WTC11 (cell line): ENCODE results near the gene MYL4. TPM values are rescaled to one million over a fixed set of nuclear protein-coding genes. Genes with fewer than 3 reads are reported as not detected.

Experiments used
- ATAC-seq: fragments of 200-7000 bp; cut with Tn5 transposase; 2 replicates; pipeline ENCODE4 v1.10.0; 2021; ENCODE audit warnings: mild to moderate bottlenecking, moderate library complexity
- CTCF ChIA-PET: fragments of 300-600 bp; sonication (Branson Sonifier 250); formaldehyde crosslinking; loops from one replicate; lab custom pipeline; 2021; ENCODE audit warnings: antibody characterized with exemption; lab: Charles Lee
- POLR2A ChIA-PET: fragments of 350-600 bp; sonication (Branson Sonifier 250); formaldehyde crosslinking; loops from one replicate; lab custom pipeline; 2021; ENCODE audit warnings: antibody characterized with exemption; lab: Charles Lee
- DNase-seq: peaks from one replicate; pipeline ENCODE4 v3.0.0; 2021; ENCODE audit warnings: low spot score
- H3K27ac Mint-ChIP-seq: 2 replicates; pipeline ENCODE4 v1.8.0; 2021; ENCODE audit warnings: mixed read lengths
- H3K27me3 Mint-ChIP-seq: 2 replicates; pipeline ENCODE4 v1.8.0; 2021; ENCODE audit warnings: low read depth, mild to moderate bottlenecking, moderate library complexity, mixed read lengths
- H3K36me3 Mint-ChIP-seq: 2 replicates; pipeline ENCODE4 v1.8.0; 2021; ENCODE audit warnings: mixed read lengths
- H3K4me1 Mint-ChIP-seq: 2 replicates; pipeline ENCODE4 v1.8.0; 2022; ENCODE audit warnings: mixed read lengths
- H3K4me3 Mint-ChIP-seq: 2 replicates; pipeline ENCODE4 v1.8.0; 2021; ENCODE audit warnings: mild to moderate bottlenecking, moderate library complexity, mixed read lengths
- H3K9me3 Mint-ChIP-seq: 2 replicates; pipeline ENCODE4 v1.8.0; 2021; ENCODE audit warnings: mixed read lengths
- ARID4B ChIP-seq: sonication (generic); formaldehyde crosslinking; IDR thresholded peaks from 2 replicates; pipeline ENCODE4 v1.8.0; 2023; ENCODE audit warnings: missing genetic modification reagents, mild to moderate bottlenecking, borderline replicate concordance
- CREB1 ChIP-seq: sonication (generic); formaldehyde crosslinking; IDR thresholded peaks from 2 replicates; pipeline ENCODE4 v1.8.0; 2023; ENCODE audit warnings: mild to moderate bottlenecking, missing genetic modification reagents
- CTCF ChIP-seq: fragments of 200-600 bp; IDR thresholded peaks from 2 replicates; pipeline ENCODE4 v1.8.0; 2022; ENCODE audit warnings: antibody characterized with exemption
- E2F1 ChIP-seq: sonication (generic); formaldehyde crosslinking; IDR thresholded peaks from 2 replicates; pipeline ENCODE4 v1.8.0; 2022; ENCODE audit warnings: mild to moderate bottlenecking, missing genetic modification reagents
- FOXP1 ChIP-seq: sonication (generic); formaldehyde crosslinking; IDR thresholded peaks from 2 replicates; pipeline ENCODE4 v1.8.0; 2022; ENCODE audit warnings: missing genetic modification reagents, mild to moderate bottlenecking, moderate library complexity, borderline replicate concordance
- HMGA2 ChIP-seq: fragments of 250-450 bp; sonication (Bioruptor Pico); IDR thresholded peaks from 2 replicates; pipeline ENCODE4 v1.4.0; 2021; ENCODE audit warnings: mild to moderate bottlenecking, moderate library complexity
- MXD4 ChIP-seq: fragments of 250-450 bp; sonication (Bioruptor Pico); IDR thresholded peaks from 2 replicates; pipeline ENCODE4 v1.8.0; 2021; ENCODE audit warnings: mild to moderate bottlenecking, moderate library complexity, borderline replicate concordance
- NR1H2 ChIP-seq: sonication (generic); formaldehyde crosslinking; IDR thresholded peaks from 2 replicates; pipeline ENCODE4 v1.9.0; 2021; ENCODE audit warnings: mild to moderate bottlenecking, moderate library complexity, missing genetic modification reagents
- NR3C1 ChIP-seq: sonication (generic); formaldehyde crosslinking; conservative IDR thresholded peaks from 2 replicates; pipeline ENCODE4 v1.8.1; 2023; ENCODE audit warnings: low read depth, mild to moderate bottlenecking, missing genetic modification reagents
- RORB ChIP-seq: fragments of 250-450 bp; sonication (Bioruptor Pico); IDR thresholded peaks from 2 replicates; pipeline ENCODE4 v1.9.0; 2021; ENCODE audit warnings: mild to moderate bottlenecking
- SOX15 ChIP-seq: fragments of 250-450 bp; sonication (Bioruptor Pico); IDR thresholded peaks from 2 replicates; pipeline ENCODE4 v1.9.0; 2021; ENCODE audit warnings: mild to moderate bottlenecking
- TP53 ChIP-seq: sonication (generic); formaldehyde crosslinking; IDR thresholded peaks from 2 replicates; pipeline ENCODE4 v1.8.1; 2023; ENCODE audit warnings: mild to moderate bottlenecking, missing genetic modification reagents
- ZNF232 ChIP-seq: sonication (generic); formaldehyde crosslinking; IDR thresholded peaks from 2 replicates; pipeline ENCODE4 v1.8.0; 2022; ENCODE audit warnings: mild to moderate bottlenecking, missing genetic modification reagents
- ZNF425 ChIP-seq: fragments of 250-450 bp; sonication (Bioruptor Pico); conservative IDR thresholded peaks from 2 replicates; pipeline ENCODE4 v1.9.0; 2021; ENCODE audit warnings: mild to moderate bottlenecking
- ZNF671 ChIP-seq: fragments of 250-450 bp; sonication (Bioruptor Pico); IDR thresholded peaks from 2 replicates; pipeline ENCODE4 v1.8.0; 2021; ENCODE audit warnings: mild to moderate bottlenecking
- total RNA-seq: library from RNA; stranded (reverse); gene quantifications from 3 replicates; pipeline ENCODE4 v1.2.3, GENCODE V29; 2021
- TF ChIP-seq, protein P1 (sequence below): sonication (generic); formaldehyde crosslinking; conservative IDR thresholded peaks from 2 replicates; pipeline ENCODE4 v1.8.1; 2022; ENCODE audit warnings: mild to moderate bottlenecking, missing genetic modification reagents
- TF ChIP-seq, protein P2 (sequence below): fragments of 250-450 bp; sonication (Bioruptor Pico); IDR thresholded peaks from 2 replicates; pipeline ENCODE4 v1.8.0; 2021; ENCODE audit warnings: mild to moderate bottlenecking
- TF ChIP-seq, protein P3 (sequence below): sonication (generic); formaldehyde crosslinking; IDR thresholded peaks from 2 replicates; pipeline ENCODE4 v1.8.1; 2023; ENCODE audit warnings: mild to moderate bottlenecking, moderate library complexity, missing genetic modification reagents

Gene MYL4
- total RNA-seq, 1 experiment from 2014 or later = 0.50 TPM

GRCh38 chr17:47190243-47190642, 18.9 kb upstream of the MYL4 start:
- POLR2A ChIA-PET = no interaction called here
- H3K27ac Mint-ChIP-seq = no peak overlapping the region
- H3K27me3 Mint-ChIP-seq = peaks cover 3% of the 10 kb centered on the region; the same call in 1 of the 2 replicates
- CTCF ChIA-PET = interaction anchor here (1.3 to 1.6 kb wide), 2 partner anchors 122 to 428 kb away, joined by 3 read pairs; no protein-coding TSS in a partner anchor
- peaks cover 18% of the 10 kb centered on the region for H3K4me1 Mint-ChIP-seq
- peaks cover 3% of the 10 kb centered on the region; the same call in 1 of the 2 replicates for H3K9me3 Mint-ChIP-seq
- H3K4me3 Mint-ChIP-seq = 0 out of 2 replicates have a peak overlapping the region, but pooled peaks have one; percentile 95
- ATAC-seq (no peak), DNase-seq (no peak)
- H3K36me3 Mint-ChIP-seq = no peaks in the 10 kb centered on the region
- TF ChIP-seq FOXP1 (CRISPR knock-in tag) (no peak), NR1H2 (CRISPR knock-in tag) (no peak), RORB (no peak), ZNF425 (CRISPR knock-in tag) (no peak), CREB1 (CRISPR knock-in tag) (no peak), HMGA2 (CRISPR knock-in tag) (no peak), MXD4 (CRISPR knock-in tag) (no peak), CTCF (no peak), ZNF232 (no peak), E2F1 (CRISPR knock-in tag) (no peak), ZNF671 (CRISPR knock-in tag) (no peak), SOX15 (CRISPR knock-in tag) (no peak), TP53 (no peak), ARID4B (CRISPR knock-in tag) (no peak), NR3C1 (CRISPR knock-in tag) (no peak)
- TF ChIP-seq, protein P1, sequence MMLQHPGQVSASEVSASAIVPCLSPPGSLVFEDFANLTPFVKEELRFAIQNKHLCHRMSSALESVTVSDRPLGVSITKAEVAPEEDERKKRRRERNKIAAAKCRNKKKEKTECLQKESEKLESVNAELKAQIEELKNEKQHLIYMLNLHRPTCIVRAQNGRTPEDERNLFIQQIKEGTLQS (CRISPR knock-in tag) = no peak
- TF ChIP-seq, protein P2, sequence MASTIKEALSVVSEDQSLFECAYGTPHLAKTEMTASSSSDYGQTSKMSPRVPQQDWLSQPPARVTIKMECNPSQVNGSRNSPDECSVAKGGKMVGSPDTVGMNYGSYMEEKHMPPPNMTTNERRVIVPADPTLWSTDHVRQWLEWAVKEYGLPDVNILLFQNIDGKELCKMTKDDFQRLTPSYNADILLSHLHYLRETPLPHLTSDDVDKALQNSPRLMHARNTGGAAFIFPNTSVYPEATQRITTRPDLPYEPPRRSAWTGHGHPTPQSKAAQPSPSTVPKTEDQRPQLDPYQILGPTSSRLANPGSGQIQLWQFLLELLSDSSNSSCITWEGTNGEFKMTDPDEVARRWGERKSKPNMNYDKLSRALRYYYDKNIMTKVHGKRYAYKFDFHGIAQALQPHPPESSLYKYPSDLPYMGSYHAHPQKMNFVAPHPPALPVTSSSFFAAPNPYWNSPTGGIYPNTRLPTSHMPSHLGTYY (CRISPR knock-in tag) = no peak
- TF ChIP-seq, protein P3, sequence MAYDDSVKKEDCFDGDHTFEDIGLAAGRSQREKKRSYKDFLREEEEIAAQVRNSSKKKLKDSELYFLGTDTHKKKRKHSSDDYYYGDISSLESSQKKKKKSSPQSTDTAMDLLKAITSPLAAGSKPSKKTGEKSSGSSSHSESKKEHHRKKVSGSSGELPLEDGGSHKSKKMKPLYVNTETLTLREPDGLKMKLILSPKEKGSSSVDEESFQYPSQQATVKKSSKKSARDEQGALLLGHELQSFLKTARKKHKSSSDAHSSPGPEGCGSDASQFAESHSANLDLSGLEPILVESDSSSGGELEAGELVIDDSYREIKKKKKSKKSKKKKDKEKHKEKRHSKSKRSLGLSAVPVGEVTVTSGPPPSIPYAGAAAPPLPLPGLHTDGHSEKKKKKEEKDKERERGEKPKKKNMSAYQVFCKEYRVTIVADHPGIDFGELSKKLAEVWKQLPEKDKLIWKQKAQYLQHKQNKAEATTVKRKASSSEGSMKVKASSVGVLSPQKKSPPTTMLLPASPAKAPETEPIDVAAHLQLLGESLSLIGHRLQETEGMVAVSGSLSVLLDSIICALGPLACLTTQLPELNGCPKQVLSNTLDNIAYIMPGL (CRISPR knock-in tag) = no peak
- TF ChIP-seq, all 79 proteins: peak for 0
